GM12878 (cell line): ENCODE measurements around the gene EFHD1. TPM values are rescaled to one million over a fixed set of nuclear protein-coding genes. Genes with fewer than 3 reads are reported as not detected.

Experiments used
- ATAC-seq: fragments of 200-7000 bp; cut with Tn5 transposase; 3 replicates; pipeline ENCODE4 v1.9.1; 2020; ENCODE audit warnings: mild to moderate bottlenecking, moderate library complexity
- BruUV-seq: library from RNA; stranded (reverse); fragments of 400-500 nt; replicated peaks from 2 replicates; lab custom pipeline; 2021; lab: Mats Ljungman, UMichigan
- CTCF ChIA-PET: fragments of 300-600 bp; sonication (Branson Sonifier 250); formaldehyde crosslinking; extraction: SDS; loops from one replicate; lab custom pipeline; 2021; ENCODE audit warnings: inconsistent platforms; lab: Yijun Ruan, JAX
- POLR2A ChIA-PET: fragments of 350-600 bp; formaldehyde crosslinking; extraction: SDS; loops from one replicate; lab custom pipeline; 2021; ENCODE audit warnings: inconsistent platforms; lab: Charles Lee
- RAD21 ChIA-PET: fragments of 300-600 bp; sonication (Branson Sonifier 250); formaldehyde crosslinking; loops from one replicate; lab custom pipeline; 2023; ENCODE audit warnings: antibody characterized with exemption; ENCODE audit not compliant: unreplicated experiment; lab: Charles Lee
- SMC1A ChIA-PET: fragments of 300-600 bp; sonication (Branson Sonifier 250); formaldehyde crosslinking; loops from one replicate; lab custom pipeline; 2023; ENCODE audit not compliant: unreplicated experiment, uncharacterized antibody; lab: Charles Lee
- DNase-seq: peaks from one replicate; pipeline ENCODE4 v3.0.0-alpha.2; 2011; ENCODE audit warnings: low read depth, low spot score
- FAIRE-seq: peaks from 3 replicates; lab custom pipeline; 2011; peaks lifted over from hg19 to GRCh38; lab: Jason Lieb, UNC
- H2AFZ ChIP-seq: 2 replicates; pipeline ENCODE4 v1.6.0; 2011; ENCODE audit warnings: low read depth, low read length, control low read depth; ENCODE audit not compliant: control insufficient read depth
- H3K27ac ChIP-seq: 2 replicates; pipeline ENCODE4 v1.5.1; 2011; ENCODE audit warnings: control low read depth; ENCODE audit not compliant: control insufficient read depth, insufficient read depth
- H3K27me3 ChIP-seq, 2 experiments: replicated peaks in 1 of 2; 2 replicates each; pipeline versions ENCODE4 v1.6.0 to v1.6.1; 2011; ENCODE audit warnings: low read length in 1 of 2; ENCODE audit not compliant: control insufficient read depth in 2 of 2, insufficient read depth in 2 of 2
- H3K36me3 ChIP-seq, 2 experiments: 2 replicates each; pipeline ENCODE4 v1.5.1; 2011; ENCODE audit warnings: low read length in 1 of 2; ENCODE audit not compliant: control insufficient read depth in 2 of 2, insufficient read depth in 2 of 2
- H3K4me1 ChIP-seq: 2 replicates; pipeline ENCODE4 v1.6.1; 2011; ENCODE audit warnings: mild to moderate bottlenecking, low read length, moderate library complexity, mixed read lengths; ENCODE audit not compliant: control insufficient read depth, insufficient read depth
- H3K4me2 ChIP-seq: 2 replicates; pipeline ENCODE4 v1.6.0; 2011; ENCODE audit warnings: control low read depth; ENCODE audit not compliant: control insufficient read depth, insufficient read depth
- H3K4me3 ChIP-seq: fragments of 200-600 bp; sonication (generic); 2 replicates; pipeline ENCODE4 v1.5.1; 2016
- H3K79me2 ChIP-seq: 2 replicates; pipeline ENCODE4 v1.6.0; 2011; ENCODE audit warnings: low read length; ENCODE audit not compliant: control insufficient read depth, insufficient read depth
- H3K9ac ChIP-seq: 2 replicates; pipeline ENCODE4 v1.8.0; 2011; ENCODE audit warnings: low read length, control low read depth, mixed read lengths; ENCODE audit not compliant: control insufficient read depth, insufficient read depth
- H3K9me3 ChIP-seq: replicated peaks from 3 replicates; pipeline ENCODE4 v1.5.1; 2011; ENCODE audit warnings: mild to moderate bottlenecking, low read length; ENCODE audit not compliant: control insufficient read depth, insufficient read depth
- H4K20me1 ChIP-seq: 2 replicates; pipeline ENCODE4 v1.6.0; 2011; ENCODE audit not compliant: control insufficient read depth, insufficient read depth
- CTCF ChIP-seq, 3 experiments: IDR thresholded peaks in 2 of 3; conservative IDR thresholded peaks in 1 of 3; 2 replicates each; pipeline ENCODE4 v1.5.1; 2011; ENCODE audit warnings: low read depth in 3 of 3, low read length in 3 of 3, mild to moderate bottlenecking in 3 of 3, control low read depth in 2 of 3, moderate library complexity in 2 of 3, inconsistent platforms in 1 of 3, mixed read lengths in 1 of 3; ENCODE audit not compliant: control insufficient read depth in 2 of 3, insufficient read depth in 1 of 3; ENCODE audit errors: extremely low read depth in 1 of 3
- IRF3 ChIP-seq: fragments of 450-650 bp; IDR thresholded peaks from 2 replicates; pipeline ENCODE4 v1.6.1; 2014; ENCODE audit warnings: mild to moderate bottlenecking
- KAT2A ChIP-seq: conservative IDR thresholded peaks from 2 replicates; pipeline ENCODE4 v1.6.1; 2011; ENCODE audit warnings: low read depth, low read length; ENCODE audit not compliant: control insufficient read depth
- KDM1A ChIP-seq: fragments of 200-600 bp; sonication (generic); IDR thresholded peaks from 2 replicates; pipeline ENCODE4 v1.6.1; 2016; ENCODE audit warnings: borderline replicate concordance
- RAD21 ChIP-seq: IDR thresholded peaks from 2 replicates; pipeline ENCODE4 v1.6.1; 2011; ENCODE audit warnings: mild to moderate bottlenecking, low read depth, low read length, moderate library complexity; ENCODE audit not compliant: insufficient read depth
- RAD51 ChIP-seq: fragments of 450-650 bp; IDR thresholded peaks from 2 replicates; pipeline ENCODE4 v1.6.1; 2016; ENCODE audit warnings: moderate library complexity, mild to moderate bottlenecking, inconsistent platforms
- SMC3 ChIP-seq: IDR thresholded peaks from 2 replicates; pipeline ENCODE4 v1.6.1; 2011; ENCODE audit warnings: low read length, improper control_type of control experiment, borderline replicate concordance
- YY1 ChIP-seq: IDR thresholded peaks from 2 replicates; pipeline ENCODE4 v1.6.1; 2011; ENCODE audit warnings: low read depth, mild to moderate bottlenecking, low read length
- WGBS: methylation state at CpG from one replicate; pipeline ENCODE4 v1.1.6; 2016; ENCODE audit warnings: low lambda C conversion rate; ENCODE audit not compliant: insufficient replicate concordance, insufficient coverage; ENCODE audit errors: missing lambda C conversion rate; 5-methylcytosine and 5-hydroxymethylcytosine counted together
- in situ Hi-C: fragments of 300-500 bp; cut with MboI; formaldehyde crosslinking; loops from 9 replicates; pipeline ENCODE4 v1.14.3; 2018; ENCODE audit warnings: mixed read lengths
- intact Hi-C: fragments of 100-400 bp; cut with micrococcal nuclease; formaldehyde crosslinking; loops from one replicate; pipeline ENCODE4 v1.14.2; 2022; ENCODE audit not compliant: unreplicated experiment
- polyA plus RNA-seq, 11 experiments: library from polyadenylated mRNA; depleted of rRNA in 4 of 11; unstranded in 6 of 11; stranded (reverse) in 5 of 11; fragments of >200 nt; fragmentation: Nextera tagmentation in 4 of 11; fragmentation: Illumina TruSeq in 1 of 11; extraction: Ambion mirVana in 4 of 11; extraction: Trizol in 1 of 11; gene quantifications; 1 replicate in 1 of 11; 2 replicates in 10 of 11; pipeline versions ENCODE4 v1.2.1 to v1.2.3, GENCODE V29; 2011 to 2016; ENCODE audit warnings: inconsistent platforms in 2 of 11, missing spikeins in 2 of 11, low read depth in 1 of 11
- total RNA-seq, 4 experiments: library from RNA; depleted of rRNA in 3 of 4; stranded (reverse); fragments of >200 nt in 3 of 4; fragmentation: Illumina TruSeq in 1 of 4; extraction: Trizol in 1 of 4; gene quantifications; 2 replicates each; pipeline versions ENCODE4 v1.2.1 to v1.2.3, GENCODE V29; 2013 to 2021

EFHD1 gene
- total and polyA plus RNA-seq, 10 of the 15 experiments (the other 5 are each of a cell fraction or from before 2014, with no cell fraction given): 0.07 TPM; not detected in 9

GRCh38 chr2:232611559-232612218 lies 21.7 kb upstream of the EFHD1 start:
- no TSS peak for BruUV-seq
- no peaks in the 10 kb centered on the region for H3K4me1 ChIP-seq
- RAD21 ChIA-PET: no interaction called here
- no peaks in the 10 kb centered on the region for H3K9me3 ChIP-seq
- no peak overlapping the region for H3K9ac ChIP-seq
- H3K79me2 ChIP-seq: no peaks in the 10 kb centered on the region
- no peak overlapping the region for H3K4me2 ChIP-seq
- ATAC-seq (peak; percentile 90), DNase-seq (no peak), FAIRE-seq (no peak)
- H4K20me1 ChIP-seq: no peaks in the 10 kb centered on the region
- H3K4me3 ChIP-seq: no peak overlapping the region
- intact Hi-C loops: no loop called here
- CTCF ChIA-PET: interaction anchor here (0.6 to 1.7 kb wide), 10 partner anchors 27 to 807 kb away, joined by 3 to 5 read pairs (median 3); no protein-coding TSS in a partner anchor
- no peaks in the 10 kb centered on the region for H3K27me3 ChIP-seq
- no peak overlapping the region for H3K27ac ChIP-seq
- TF ChIP-seq RAD51: no peak
- peak; percentile 69 to 94 (median 92) for TF ChIP-seq CTCF (IDR thresholded peaks at IDR 0.05 in 2 of 3, conservative IDR thresholded peaks at IDR 0.05 in 1 of 3; ENCODE audit: control insufficient read depth in 2 of 3, extremely low read depth in 1 of 3, insufficient read depth in 1 of 3, low read depth in 3 of 3, low read length in 3 of 3)
- peak; percentile 60; the same call in 1 of the 2 replicates for TF ChIP-seq YY1
- no peak for TF ChIP-seq KDM1A
- no peak for TF ChIP-seq KAT2A
- peak; percentile 49 for TF ChIP-seq RAD21
- TF ChIP-seq SMC3: peak; percentile 45; the same call in 1 of the 2 replicates
- TF ChIP-seq IRF3: no peak
- SMC1A ChIA-PET: no interaction called here
- 13% methylated on average over 9 of the region's 9 CpGs for WGBS
- no peak overlapping the region for H2AFZ ChIP-seq
- POLR2A ChIA-PET: no interaction called here
- H3K36me3 ChIP-seq: no peaks in the 10 kb centered on the region
- in situ Hi-C loops: no loop called here
